Spinal cord (tissue), 10 donors: Measurements from ENCODE around the gene MAD2L2. TPM values are rescaled to one million over a fixed set of nuclear protein-coding genes. Genes with fewer than 3 reads are reported as not detected.

Experiments used
- DNase-seq, 6 donors: peaks; one replicate each; pipeline versions ENCODE4 v3.0.0 to v3.0.0-alpha.2; 2013 to 2015; ENCODE audit warnings: low spot score in 6 of 6, low read depth in 4 of 6
- H3K27ac ChIP-seq: one replicate; pipeline ENCODE4 v1.5.1; 2013; ENCODE audit warnings: low read depth, low read length, control low read depth
- H3K27me3 ChIP-seq: one replicate; pipeline ENCODE4 v1.6.1; 2013; ENCODE audit warnings: low read length; ENCODE audit not compliant: control insufficient read depth, insufficient read depth
- H3K36me3 ChIP-seq: one replicate; pipeline ENCODE4 v1.6.1; 2013; ENCODE audit warnings: low read length; ENCODE audit not compliant: control insufficient read depth, insufficient read depth
- H3K4me1 ChIP-seq: one replicate; pipeline ENCODE4 v1.6.1; 2013; ENCODE audit warnings: low read length; ENCODE audit not compliant: control insufficient read depth, insufficient read depth
- H3K4me3 ChIP-seq: one replicate; pipeline ENCODE4 v1.5.1; 2013; ENCODE audit warnings: low read depth, low read length, control low read depth
- H3K9me3 ChIP-seq: one replicate; pipeline ENCODE4 v1.6.1; 2013; ENCODE audit warnings: low read length; ENCODE audit not compliant: control insufficient read depth, insufficient read depth
- WGBS: methylation state at CpG from one replicate; pipeline ENCODE4 v1.1.5; 2013; ENCODE audit warnings: missing lambda C conversion rate; ENCODE audit not compliant: insufficient coverage; 5-methylcytosine and 5-hydroxymethylcytosine counted together
- polyA plus RNA-seq, 2 donors: library from polyadenylated mRNA; unstranded; fragments of 120-200 nt; gene quantifications; one replicate each; pipeline ENCODE4 v1.2.1, GENCODE V29; 2013; ENCODE audit not compliant: insufficient read length in 2 of 2
- total RNA-seq, 2 donors: library from RNA; depleted of rRNA in 1 of 2; stranded (reverse); fragments of 120-200 nt in 1 of 2; fragments of >200 nt in 1 of 2; gene quantifications; one replicate each; pipeline versions ENCODE4 v1.2.3 to v1.2.4, GENCODE V29; 2013 to 2014
- donor health status: healthy.

MAD2L2 gene
- total and polyA plus RNA-seq, 4 donors = 27.3 to 70.8 (median 62.3) TPM

- Histone ChIP-seq H3K9me3 (no peaks in the 10 kb centered on the region), H3K36me3 (peaks cover 26% of the 10 kb centered on the region), H3K27ac (no peak overlapping the region), H3K27me3 (no peaks in the 10 kb centered on the region), H3K4me1 (peaks cover 51% of the 10 kb centered on the region), H3K4me3 (no peak overlapping the region)
- peak in 3 of 6 donors; percentile 46 to 85 (median 73) for DNase-seq
- 46% methylated on average over 17 of the region's 17 CpGs for WGBS
These were observed 26.8 kb upstream of the MAD2L2 start for GRCh38 chr1:11707621-11708276.

GRCh38 chr1:11706292-11706691, 25.3 kb upstream of the MAD2L2 start:
- peaks cover 63% of the 10 kb centered on the region for H3K4me1 ChIP-seq
- 92% methylated on average over 14 of the region's 14 CpGs for whole genome bisulfite sequencing
- H3K27me3 ChIP-seq = no peaks in the 10 kb centered on the region
- H3K27ac ChIP-seq = no peak overlapping the region
- H3K4me3 ChIP-seq = no peak overlapping the region
- DNase-seq = no peak
- H3K36me3 ChIP-seq = peaks cover 20% of the 10 kb centered on the region
- no peaks in the 10 kb centered on the region for H3K9me3 ChIP-seq

GRCh38 chr1:11705596-11705995, 24.6 kb upstream of the MAD2L2 start:
- Histone ChIP-seq H3K36me3 (peaks cover 20% of the 10 kb centered on the region), H3K4me3 (no peak overlapping the region), H3K27ac (no peak overlapping the region), H3K4me1 (peaks cover 70% of the 10 kb centered on the region), H3K9me3 (no peaks in the 10 kb centered on the region), H3K27me3 (peaks cover under 1% of the 10 kb centered on the region)
- DNase-seq = peak in 2 of 6 donors; percentile 27 to 37
- 50% methylated on average over 7 of the region's 9 CpGs for WGBS

GRCh38 chr1:11704691-11705475, 23.9 kb upstream of the MAD2L2 start:
- Histone ChIP-seq H3K36me3 (peaks cover 20% of the 10 kb centered on the region), H3K27ac (no peak overlapping the region), H3K9me3 (no peaks in the 10 kb centered on the region), H3K4me3 (no peak overlapping the region), H3K4me1 (peaks cover 73% of the 10 kb centered on the region), H3K27me3 (peaks cover 2% of the 10 kb centered on the region)
- peak in 1 of 6 donors; percentile 66 for DNase-seq
- 41% methylated on average over 19 of the region's 22 CpGs for WGBS

GRCh38 chr1:11704194-11704529, 23.2 kb upstream of the MAD2L2 start:
- H3K4me3 ChIP-seq = no peak overlapping the region
- H3K27me3 ChIP-seq = peaks cover 2% of the 10 kb centered on the region
- peak in 1 of 6 donors; percentile 71 for DNase-seq
- no peaks in the 10 kb centered on the region for H3K9me3 ChIP-seq
- peaks cover 73% of the 10 kb centered on the region for H3K4me1 ChIP-seq
- peaks cover 15% of the 10 kb centered on the region for H3K36me3 ChIP-seq
- H3K27ac ChIP-seq = no peak overlapping the region
- WGBS = 36% methylated on average over 11 of the region's 11 CpGs

GRCh38 chr1:11703357-11704193, 22.6 kb upstream of the MAD2L2 start:
- Histone ChIP-seq H3K4me3 (no peak overlapping the region), H3K4me1 (peaks cover 73% of the 10 kb centered on the region), H3K27ac (no peak overlapping the region)

GRCh38 chr1:11701981-11702803, 21.2 kb upstream of the MAD2L2 start:
- Histone ChIP-seq H3K4me3 (peak overlapping the region; percentile 1), H3K4me1 (peaks cover 62% of the 10 kb centered on the region)
- DNase-seq = no peak

More at GRCh38 chr1:11703357-11704193, 22.6 kb upstream of the MAD2L2 start:
- no peak for DNase-seq
- WGBS = 53% methylated on average over 6 of the region's 8 CpGs
- Histone ChIP-seq H3K36me3 (peaks cover 14% of the 10 kb centered on the region), H3K9me3 (no peaks in the 10 kb centered on the region), H3K27me3 (peaks cover 2% of the 10 kb centered on the region)

GRCh38 chr1:11701551-11701961, 20.6 kb upstream of the MAD2L2 start:
- Histone ChIP-seq H3K9me3 (no peaks in the 10 kb centered on the region), H3K27me3 (peaks cover 2% of the 10 kb centered on the region), H3K36me3 (peaks cover 5% of the 10 kb centered on the region), H3K27ac (peak overlapping the region; percentile 77), H3K4me1 (peaks cover 60% of the 10 kb centered on the region), H3K4me3 (peak overlapping the region; percentile 1)
- peak in 5 of 6 donors; percentile 83 to 99 (median 89) for DNase-seq
- 5% methylated on average over 15 of the region's 15 CpGs for WGBS

More at GRCh38 chr1:11701981-11702803, 21.2 kb upstream of the MAD2L2 start:
- H3K27me3 ChIP-seq = peaks cover 2% of the 10 kb centered on the region
- H3K27ac ChIP-seq = peak overlapping the region; percentile 77
- H3K36me3 ChIP-seq = peaks cover 8% of the 10 kb centered on the region
- H3K9me3 ChIP-seq = no peaks in the 10 kb centered on the region
- WGBS = 74% methylated on average over 13 of the region's 15 CpGs
